NCI-H2107 (cell line): ENCODE measurements around the gene DUSP9.

Experiments
- DNase-seq: peaks from one replicate; lab custom pipeline; 2025; lab: John Stamatoyannopoulos, UW

The DUSP9 gene

GRCh38 chrX:153635788-153636668, 11.0 kb upstream of the DUSP9 start:
- no peak for DNase-seq

GRCh38 chrX:153636716-153637115, 10.3 kb upstream of the DUSP9 start:
- no peak for DNase-seq

- DNase-seq, result no peak
These were observed 9.6 kb upstream of the DUSP9 start for GRCh38 chrX:153637121-153638040.

- DNase-seq, result no peak
These were observed 9.0 kb upstream of the DUSP9 start for GRCh38 chrX:153638041-153638371.

- DNase-seq, result no peak
These were observed 8.4 kb upstream of the DUSP9 start for GRCh38 chrX:153638436-153639176.

GRCh38 chrX:153639177-153640044, 7.6 kb upstream of the DUSP9 start:
- DNase-seq, result no peak

GRCh38 chrX:153640045-153640686, 6.8 kb upstream of the DUSP9 start:
- DNase-seq, result no peak

GRCh38 chrX:153640736-153641575, 6.0 kb upstream of the DUSP9 start:
- no peak for DNase-seq

GRCh38 chrX:153641627-153642026, 5.4 kb upstream of the DUSP9 start:
- no peak for DNase-seq

- DNase-seq, result no peak
These were observed 4.8 kb upstream of the DUSP9 start for GRCh38 chrX:153642051-153642654.

- no peak for DNase-seq
These were observed 4.2 kb upstream of the DUSP9 start for GRCh38 chrX:153642655-153643430.

- no peak for DNase-seq
These were observed 3.3 kb upstream of the DUSP9 start for GRCh38 chrX:153643431-153644351.

GRCh38 chrX:153644356-153645125, 2.5 kb upstream of the DUSP9 start:
- no peak for DNase-seq

GRCh38 chrX:153645151-153645550, 1.9 kb upstream of the DUSP9 start:
- no peak for DNase-seq

- no peak for DNase-seq
These were observed 998 bp upstream of the DUSP9 start for GRCh38 chrX:153645921-153646488.
